CD4-positive, alpha-beta T cell treated with Interleukin-1 beta for 1 hour (primary cell): Measurements from ENCODE around the gene DCAF8.

Experiments
- DNase-seq, 2 donors: peaks; one replicate each; pipeline ENCODE4 v3.0.0-alpha.2; 2020 to 2022

Gene DCAF8

GRCh38 chr1:160260406-160261382 is 1.7 kb downstream of the DCAF8 start:
- DNase-seq = peak in 1 of 2 donors; percentile 9

GRCh38 chr1:160258177-160258798 is 4.1 kb downstream of the DCAF8 start:
- no peak for DNase-seq

- no peak for DNase-seq
These were observed 4.8 kb downstream of the DCAF8 start for GRCh38 chr1:160257411-160258015.

GRCh38 chr1:160256396-160257046 is 5.8 kb downstream of the DCAF8 start:
- DNase-seq = no peak

- no peak for DNase-seq
These were observed 6.5 kb downstream of the DCAF8 start for GRCh38 chr1:160255781-160256300.

GRCh38 chr1:160251687-160252526 is 10.4 kb downstream of the DCAF8 start:
- peak; percentile 71 to 74 for DNase-seq

- DNase-seq = no peak
These were observed 11.3 kb downstream of the DCAF8 start for GRCh38 chr1:160251011-160251410.

GRCh38 chr1:160247053-160247452 is 15.3 kb downstream of the DCAF8 start:
- DNase-seq = no peak

- DNase-seq = no peak
These were observed 16.9 kb downstream of the DCAF8 start for GRCh38 chr1:160245434-160245833.

- no peak for DNase-seq
These were observed 18.1 kb downstream of the DCAF8 start for GRCh38 chr1:160244209-160244608.

- DNase-seq = no peak
These were observed 18.6 kb downstream of the DCAF8 start for GRCh38 chr1:160243767-160244166.

GRCh38 chr1:160239582-160240299 is 22.6 kb downstream of the DCAF8 start:
- DNase-seq = no peak

GRCh38 chr1:160238408-160238807 is 23.9 kb downstream of the DCAF8 start:
- DNase-seq = no peak

- no peak for DNase-seq
These were observed 24.8 kb downstream of the DCAF8 start for GRCh38 chr1:160237558-160237957.

- no peak for DNase-seq
These were observed 25.5 kb downstream of the DCAF8 start for GRCh38 chr1:160236806-160237205.

- no peak for DNase-seq
These were observed 29.4 kb downstream of the DCAF8 start for GRCh38 chr1:160232911-160233310.

GRCh38 chr1:160228431-160228830 is 33.9 kb downstream of the DCAF8 start:
- no peak for DNase-seq

- no peak for DNase-seq
These were observed 34.8 kb downstream of the DCAF8 start for GRCh38 chr1:160227561-160227960.

GRCh38 chr1:160227034-160227433 is 35.3 kb downstream of the DCAF8 start:
- DNase-seq = no peak

- no peak for DNase-seq
These were observed 35.7 kb downstream of the DCAF8 start for GRCh38 chr1:160226623-160227022.

GRCh38 chr1:160225345-160225744 is 37.0 kb downstream of the DCAF8 start:
- no peak for DNase-seq
